ENCODE measurements around the gene LRRK1.

GRCh38 chr15:101097111-101097510, 178.0 kb downstream of the LRRK1 start:
- TF ChIP-seq POLR2A (IDR thresholded peaks at IDR 0.05; ENCODE audit: low read depth, low read length) (no peak), POLR2AphosphoS5 (IDR thresholded peaks at IDR 0.05; ENCODE audit: low read depth, low read length) (no peak)
